GM12878 (cell line): ENCODE results near the gene PLK2. TPM values are rescaled to one million over a fixed set of nuclear protein-coding genes. Genes with fewer than 3 reads are reported as not detected.
A peak's percentile ranks its signal among the peaks of the same experiment; 100 is the strongest.

Experiments
- ATAC-seq: fragments of 200-7000 bp; cut with Tn5 transposase; 3 replicates; pipeline ENCODE4 v1.9.1; 2020; ENCODE audit warnings: mild to moderate bottlenecking, moderate library complexity
- Bru-seq: library from RNA; stranded (reverse); fragments of 400-500 nt; gene quantifications from one replicate; lab custom pipeline; 2021; lab: Mats Ljungman, UMichigan
- BruChase-seq, 2 experiments: library from RNA; stranded (reverse); fragments of 400-500 nt; gene quantifications; one replicate each; lab custom pipeline; 2021; lab: Mats Ljungman, UMichigan
- BruUV-seq: library from RNA; stranded (reverse); fragments of 400-500 nt; replicated peaks from 2 replicates; lab custom pipeline; 2021; lab: Mats Ljungman, UMichigan
- CTCF ChIA-PET: fragments of 300-600 bp; sonication (Branson Sonifier 250); formaldehyde crosslinking; extraction: SDS; loops from one replicate; lab custom pipeline; 2021; ENCODE audit warnings: inconsistent platforms; lab: Yijun Ruan, JAX
- POLR2A ChIA-PET: fragments of 350-600 bp; formaldehyde crosslinking; extraction: SDS; loops from one replicate; lab custom pipeline; 2021; ENCODE audit warnings: inconsistent platforms; lab: Charles Lee
- RAD21 ChIA-PET: fragments of 300-600 bp; sonication (Branson Sonifier 250); formaldehyde crosslinking; loops from one replicate; lab custom pipeline; 2023; ENCODE audit warnings: antibody characterized with exemption; ENCODE audit not compliant: unreplicated experiment; lab: Charles Lee
- SMC1A ChIA-PET: fragments of 300-600 bp; sonication (Branson Sonifier 250); formaldehyde crosslinking; loops from one replicate; lab custom pipeline; 2023; ENCODE audit not compliant: unreplicated experiment, uncharacterized antibody; lab: Charles Lee
- DNase-seq: peaks from one replicate; pipeline ENCODE4 v3.0.0-alpha.2; 2011; ENCODE audit warnings: low read depth, low spot score
- FAIRE-seq: peaks from 3 replicates; lab custom pipeline; 2011; peaks lifted over from hg19 to GRCh38; lab: Jason Lieb, UNC
- H2AFZ ChIP-seq: 2 replicates; pipeline ENCODE4 v1.6.0; 2011; ENCODE audit warnings: low read depth, low read length, control low read depth; ENCODE audit not compliant: control insufficient read depth
- H3K27ac ChIP-seq: 2 replicates; pipeline ENCODE4 v1.5.1; 2011; ENCODE audit warnings: control low read depth; ENCODE audit not compliant: control insufficient read depth, insufficient read depth
- H3K27me3 ChIP-seq, 2 experiments: replicated peaks in 1 of 2; 2 replicates each; pipeline versions ENCODE4 v1.6.0 to v1.6.1; 2011; ENCODE audit warnings: low read length in 1 of 2; ENCODE audit not compliant: control insufficient read depth in 2 of 2, insufficient read depth in 2 of 2
- H3K36me3 ChIP-seq, 2 experiments: 2 replicates each; pipeline ENCODE4 v1.5.1; 2011; ENCODE audit warnings: low read length in 1 of 2; ENCODE audit not compliant: control insufficient read depth in 2 of 2, insufficient read depth in 2 of 2
- H3K4me1 ChIP-seq: 2 replicates; pipeline ENCODE4 v1.6.1; 2011; ENCODE audit warnings: mild to moderate bottlenecking, low read length, moderate library complexity, mixed read lengths; ENCODE audit not compliant: control insufficient read depth, insufficient read depth
- H3K4me2 ChIP-seq: 2 replicates; pipeline ENCODE4 v1.6.0; 2011; ENCODE audit warnings: control low read depth; ENCODE audit not compliant: control insufficient read depth, insufficient read depth
- H3K4me3 ChIP-seq: fragments of 200-600 bp; sonication (generic); 2 replicates; pipeline ENCODE4 v1.5.1; 2016
- H3K79me2 ChIP-seq: 2 replicates; pipeline ENCODE4 v1.6.0; 2011; ENCODE audit warnings: low read length; ENCODE audit not compliant: control insufficient read depth, insufficient read depth
- H3K9ac ChIP-seq: 2 replicates; pipeline ENCODE4 v1.8.0; 2011; ENCODE audit warnings: low read length, control low read depth, mixed read lengths; ENCODE audit not compliant: control insufficient read depth, insufficient read depth
- H3K9me3 ChIP-seq: replicated peaks from 3 replicates; pipeline ENCODE4 v1.5.1; 2011; ENCODE audit warnings: mild to moderate bottlenecking, low read length; ENCODE audit not compliant: control insufficient read depth, insufficient read depth
- H4K20me1 ChIP-seq: 2 replicates; pipeline ENCODE4 v1.6.0; 2011; ENCODE audit not compliant: control insufficient read depth, insufficient read depth
- BCL3 ChIP-seq: IDR thresholded peaks from 2 replicates; pipeline ENCODE4 v1.6.1; 2011; ENCODE audit warnings: borderline replicate concordance, low read depth, mild to moderate bottlenecking, moderate library complexity, low read length; ENCODE audit not compliant: insufficient read depth, poor library complexity, severe bottlenecking
- CBX3 ChIP-seq: fragments of 200-600 bp; sonication (generic); IDR thresholded peaks from 2 replicates; pipeline ENCODE4 v1.6.1; 2016; ENCODE audit warnings: low read depth, borderline replicate concordance
- CTCF ChIP-seq, 3 experiments: IDR thresholded peaks in 2 of 3; conservative IDR thresholded peaks in 1 of 3; 2 replicates each; pipeline ENCODE4 v1.5.1; 2011; ENCODE audit warnings: low read depth in 3 of 3, low read length in 3 of 3, mild to moderate bottlenecking in 3 of 3, control low read depth in 2 of 3, moderate library complexity in 2 of 3, inconsistent platforms in 1 of 3, mixed read lengths in 1 of 3; ENCODE audit not compliant: control insufficient read depth in 2 of 3, insufficient read depth in 1 of 3; ENCODE audit errors: extremely low read depth in 1 of 3
- DPF2 ChIP-seq: fragments of 450-650 bp; IDR thresholded peaks from 2 replicates; pipeline ENCODE4 v1.6.1; 2017; ENCODE audit warnings: mild to moderate bottlenecking
- EGR1 ChIP-seq, 2 experiments: IDR thresholded peaks; 1 replicate in 1 of 2; 2 replicates in 1 of 2; pipeline ENCODE4 v1.6.1; 2011 to 2012; ENCODE audit warnings: low read depth in 2 of 2, low read length in 2 of 2, borderline replicate concordance in 1 of 2, mild to moderate bottlenecking in 1 of 2, moderate library complexity in 1 of 2
- IKZF1 ChIP-seq: fragments of 450-650 bp; conservative IDR thresholded peaks from 2 replicates; pipeline ENCODE4 v1.6.1; 2017; ENCODE audit warnings: antibody characterized with exemption, mild to moderate bottlenecking
- LARP7 ChIP-seq: fragments of 450-650 bp; IDR thresholded peaks from 2 replicates; pipeline ENCODE4 v1.6.1; 2017; ENCODE audit warnings: mild to moderate bottlenecking
- MTA2 ChIP-seq: fragments of 450-650 bp; IDR thresholded peaks from 2 replicates; pipeline ENCODE4 v1.6.1; 2016; ENCODE audit warnings: low read depth, mild to moderate bottlenecking, moderate library complexity
- PAX5 ChIP-seq: IDR thresholded peaks from 2 replicates; pipeline ENCODE4 v1.6.1; 2011; ENCODE audit warnings: low read depth, low read length, borderline replicate concordance
- POLR2A ChIP-seq: IDR thresholded peaks from 2 replicates; pipeline ENCODE4 v1.6.1; 2011; ENCODE audit warnings: low read depth, mild to moderate bottlenecking, low read length
- POLR2AphosphoS5 ChIP-seq: IDR thresholded peaks from 2 replicates; pipeline ENCODE4 v1.6.1; 2011; ENCODE audit warnings: mild to moderate bottlenecking, low read length, inconsistent platforms
- SP1 ChIP-seq: IDR thresholded peaks from one replicate; pipeline ENCODE4 v1.6.1; 2011; ENCODE audit warnings: low read depth, low read length
- TCF12 ChIP-seq: IDR thresholded peaks from 2 replicates; pipeline ENCODE4 v1.6.1; 2011; ENCODE audit warnings: low read depth, mild to moderate bottlenecking, low read length
- TCF7 ChIP-seq: IDR thresholded peaks from 2 replicates; pipeline ENCODE4 v1.6.1; 2014; ENCODE audit warnings: antibody characterized with exemption, borderline replicate concordance
- WGBS: methylation state at CpG from one replicate; pipeline ENCODE4 v1.1.6; 2016; ENCODE audit warnings: low lambda C conversion rate; ENCODE audit not compliant: insufficient replicate concordance, insufficient coverage; ENCODE audit errors: missing lambda C conversion rate; 5-methylcytosine and 5-hydroxymethylcytosine counted together
- in situ Hi-C: fragments of 300-500 bp; cut with MboI; formaldehyde crosslinking; loops from 9 replicates; pipeline ENCODE4 v1.14.3; 2018; ENCODE audit warnings: mixed read lengths
- intact Hi-C: fragments of 100-400 bp; cut with micrococcal nuclease; formaldehyde crosslinking; loops from one replicate; pipeline ENCODE4 v1.14.2; 2022; ENCODE audit not compliant: unreplicated experiment
- long read RNA-seq, 2 experiments: library from polyadenylated mRNA; unstranded; transcript quantifications; one replicate each; pipeline ENCODE4 v2.0.0, GENCODE V29; 2019 to 2020
- polyA minus RNA-seq, 3 experiments: library from RNA; depleted of rRNA, polyadenylated mRNA; stranded (reverse); fragments of >200 nt; gene quantifications; 2 replicates each; pipeline ENCODE4 v1.2.3, GENCODE V29; 2011
- polyA plus RNA-seq, 11 experiments: library from polyadenylated mRNA; depleted of rRNA in 4 of 11; unstranded in 6 of 11; stranded (reverse) in 5 of 11; fragments of >200 nt; fragmentation: Nextera tagmentation in 4 of 11; fragmentation: Illumina TruSeq in 1 of 11; extraction: Ambion mirVana in 4 of 11; extraction: Trizol in 1 of 11; gene quantifications; 1 replicate in 1 of 11; 2 replicates in 10 of 11; pipeline versions ENCODE4 v1.2.1 to v1.2.3, GENCODE V29; 2011 to 2016; ENCODE audit warnings: inconsistent platforms in 2 of 11, missing spikeins in 2 of 11, low read depth in 1 of 11
- total RNA-seq, 4 experiments: library from RNA; depleted of rRNA in 3 of 4; stranded (reverse); fragments of >200 nt in 3 of 4; fragmentation: Illumina TruSeq in 1 of 4; extraction: Trizol in 1 of 4; gene quantifications; 2 replicates each; pipeline versions ENCODE4 v1.2.1 to v1.2.3, GENCODE V29; 2013 to 2021
- TF ChIP-seq, protein P1 (sequence below): IDR thresholded peaks from 2 replicates; pipeline ENCODE4 v1.6.1; 2012; ENCODE audit warnings: low read depth, low read length, improper control_type of control experiment

The PLK2 gene
- total RNA-seq (2013; cell fraction: nucleolus; rRNA removed), result 12.6 and 20.1 TPM in 2 replicates
- total RNA-seq (2014; rRNA removed) (0.38 and 0.73 TPM in 2 replicates), total RNA-seq (2014; rRNA removed; fragmentation: Illumina TruSeq; extraction: Trizol) (0.46 and 0.63 TPM in 2 replicates), total RNA-seq (2021) (0.56 and 0.69 TPM in 2 replicates), polyA plus RNA-seq (2011; rRNA removed) (3.9 and 6.3 TPM in 2 replicates), polyA plus RNA-seq (2014; fragmentation: Illumina TruSeq; extraction: Trizol) (0.27 and 0.34 TPM in 2 replicates), polyA plus RNA-seq (2014; fragmentation: Nextera tagmentation; extraction: Ambion mirVana) (under 1 TPM; 0.07 to 0.16 TPM), polyA plus RNA-seq (2014; rRNA removed) (0.04 and 0.35 TPM in 2 replicates), polyA plus RNA-seq (2016; fragmentation: Nextera tagmentation; extraction: Ambion mirVana) (1 to 10 TPM in 1 of 2 experiments, under 1 TPM in 1; 0.47 to 1.0 TPM), polyA minus RNA-seq (2011; rRNA and poly(A)+ RNA removed) (7.7 and 9.5 TPM in 2 replicates), Bru-seq, nascent RNA (percentile 56 among the genes with signal in this experiment), BruChase-seq, experiment 1, labeled RNA remaining after a 6-hour chase (percentile 52 among the genes with signal in this experiment), BruChase-seq, experiment 2, labeled RNA remaining after a 2-hour chase (percentile 63 among the genes with signal in this experiment)
- polyA plus RNA-seq (2011; ENCODE audit: low read depth), result 1.2 TPM
- 3.6 and 4.2 TPM in 2 replicates for polyA plus RNA-seq (2011; cell fraction: cytosol; rRNA removed)
- 11.5 and 12.2 TPM in 2 replicates for polyA plus RNA-seq (2011; cell fraction: nucleus; rRNA removed)
- polyA plus RNA-seq (2012), result 0.73 and 1.0 TPM in 2 replicates
- 8.1 and 11.0 TPM in 2 replicates for polyA minus RNA-seq (2011; cell fraction: cytosol; rRNA and poly(A)+ RNA removed)
- 26.2 and 28.4 TPM in 2 replicates for polyA minus RNA-seq (2011; cell fraction: nucleus; rRNA and poly(A)+ RNA removed)
- long read RNA-seq, experiment 1, partial matches to known transcripts, result 0 of 2 reads
- long read RNA-seq, experiment 1, other reads (novel, unspliced or antisense), result 1 of 2 reads
- long read RNA-seq, experiment 2, transcript PLK2-201 (14 exons, 2,960 nt), result major isoform, 5 of 5 reads
- long read RNA-seq, experiment 2, partial matches to known transcripts, result 0 of 5 reads
- long read RNA-seq, experiment 2, other reads (novel, unspliced or antisense), result 0 of 5 reads

GRCh38 chr5:58460002-58460731 is at the start of gene PLK2:
PLK2 (minus strand) TSS chr5:58460086; CDS start chr5:58459959, 127 bp downstream.
- no peaks in the 10 kb centered on the region for H3K79me2 ChIP-seq
- H3K27ac ChIP-seq, result no peak within 1 kb of the TSS
- RAD21 ChIA-PET, result interaction anchor here (0.7 to 6.3 kb wide), 14 partner anchors 17 to 1162 kb away, joined by 3 to 42 read pairs (median 5); no protein-coding TSS in a partner anchor
- peak within 1 kb of the TSS; percentile 37; the same call in 1 of the 2 replicates for H3K9ac ChIP-seq
- POLR2A ChIA-PET, result no interaction called here
- WGBS, result 1% methylated on average over 80 of the region's 89 CpGs
- ATAC-seq, result peak; percentile 80
- in situ Hi-C loops, result loop anchor here (5.0 to 25.0 kb wide), 3 partner anchors 798 to 1548 kb away; partner anchors contain the start of gene SETD9
- H2AFZ ChIP-seq, result peak within 1 kb of the TSS; percentile 92
- no peaks in the 10 kb centered on the region for H3K36me3 ChIP-seq
- SMC1A ChIA-PET, result interaction anchor here (0.6 to 4.7 kb wide), 12 partner anchors 323 to 1228 kb away, joined by 3 to 38 read pairs (median 4); no protein-coding TSS in a partner anchor
- peak within 1 kb of the TSS; percentile 98 for H3K4me2 ChIP-seq
- peaks cover 12% of the 10 kb centered on the region for H3K4me1 ChIP-seq
- H3K4me3 ChIP-seq, result peak within 1 kb of the TSS; percentile 54
- no peaks in the 10 kb centered on the region for H3K9me3 ChIP-seq
- H4K20me1 ChIP-seq, result no peaks in the 10 kb centered on the region
- intact Hi-C loops, result loop anchor here (1.0 to 10.0 kb wide), 6 partner anchors 65 to 1555 kb away; partner anchors contain the start of gene SETD9
- DNase-seq, result no peak
- FAIRE-seq, result no peak
- no TSS peak for BruUV-seq
- CTCF ChIA-PET, result interaction anchor here (0.5 to 6.8 kb wide), 26 partner anchors 12 to 1165 kb away, joined by 3 to 80 read pairs (median 4); no protein-coding TSS in a partner anchor
- peaks cover 2 to 8% of the 10 kb centered on the region in 2 experiments; a peak in 3 of 4 replicates for H3K27me3 ChIP-seq
- TF ChIP-seq CBX3, result no peak
- TF ChIP-seq, protein P1, sequence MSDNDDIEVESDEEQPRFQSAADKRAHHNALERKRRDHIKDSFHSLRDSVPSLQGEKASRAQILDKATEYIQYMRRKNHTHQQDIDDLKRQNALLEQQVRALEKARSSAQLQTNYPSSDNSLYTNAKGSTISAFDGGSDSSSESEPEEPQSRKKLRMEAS, result no peak; the same call in 1 of the 2 replicates
- TF ChIP-seq TCF7, result no peak
- no peak for TF ChIP-seq PAX5
- TF ChIP-seq POLR2A, result peak; percentile 86
- TF ChIP-seq POLR2AphosphoS5, result peak; percentile 82
- peak; percentile 73; the same call in 1 of the 2 replicates for TF ChIP-seq TCF12
- peak; percentile 16 for TF ChIP-seq SP1
- TF ChIP-seq EGR1 (IDR thresholded peaks at IDR 0.05; ENCODE audit: borderline replicate concordance in 1 of 2, low read depth in 2 of 2, low read length in 2 of 2), result peak in 1 of 2 experiments; percentile 52; a peak in 1 of 3 replicates
- peak; percentile 12 to 41 (median 14); a peak in 1 of 6 replicates for TF ChIP-seq CTCF (IDR thresholded peaks at IDR 0.05 in 2 of 3, conservative IDR thresholded peaks at IDR 0.05 in 1 of 3; ENCODE audit: control insufficient read depth in 2 of 3, extremely low read depth in 1 of 3, insufficient read depth in 1 of 3, low read depth in 3 of 3, low read length in 3 of 3)
- no peak for TF ChIP-seq BCL3
- TF ChIP-seq MTA2, result no peak
- TF ChIP-seq DPF2, result 0 out of 2 replicates have a peak, but pooled peaks have one; percentile 12
- peak; percentile 71 for TF ChIP-seq IKZF1
- peak; percentile 33 for TF ChIP-seq LARP7
